Esophagus muscularis mucosa (tissue), 4 donors: ENCODE results near the gene NMU.
A peak's percentile ranks its signal among the peaks of the same experiment; 100 is the strongest.

Experiments
- CTCF ChIP-seq, 3 experiments: fragments of 200-600 bp in 2 of 3; fragments of 450-650 bp in 1 of 3; sonication (generic) in 2 of 3; IDR thresholded peaks; one replicate each; pipeline ENCODE4 v1.5.1; 2017 to 2019; ENCODE audit warnings: antibody characterized with exemption in 3 of 3, mild to moderate bottlenecking in 2 of 3, moderate library complexity in 1 of 3
- EP300 ChIP-seq: sonication (generic); formaldehyde crosslinking; IDR thresholded peaks from one replicate; pipeline ENCODE4 v1.6.1; 2017; ENCODE audit warnings: antibody characterized with exemption
- POLR2AphosphoS5 ChIP-seq, 2 donors: sonication (generic); formaldehyde crosslinking; IDR thresholded peaks; one replicate each; pipeline ENCODE4 v1.6.1; 2017; ENCODE audit warnings: antibody characterized with exemption in 2 of 2

DNA sequence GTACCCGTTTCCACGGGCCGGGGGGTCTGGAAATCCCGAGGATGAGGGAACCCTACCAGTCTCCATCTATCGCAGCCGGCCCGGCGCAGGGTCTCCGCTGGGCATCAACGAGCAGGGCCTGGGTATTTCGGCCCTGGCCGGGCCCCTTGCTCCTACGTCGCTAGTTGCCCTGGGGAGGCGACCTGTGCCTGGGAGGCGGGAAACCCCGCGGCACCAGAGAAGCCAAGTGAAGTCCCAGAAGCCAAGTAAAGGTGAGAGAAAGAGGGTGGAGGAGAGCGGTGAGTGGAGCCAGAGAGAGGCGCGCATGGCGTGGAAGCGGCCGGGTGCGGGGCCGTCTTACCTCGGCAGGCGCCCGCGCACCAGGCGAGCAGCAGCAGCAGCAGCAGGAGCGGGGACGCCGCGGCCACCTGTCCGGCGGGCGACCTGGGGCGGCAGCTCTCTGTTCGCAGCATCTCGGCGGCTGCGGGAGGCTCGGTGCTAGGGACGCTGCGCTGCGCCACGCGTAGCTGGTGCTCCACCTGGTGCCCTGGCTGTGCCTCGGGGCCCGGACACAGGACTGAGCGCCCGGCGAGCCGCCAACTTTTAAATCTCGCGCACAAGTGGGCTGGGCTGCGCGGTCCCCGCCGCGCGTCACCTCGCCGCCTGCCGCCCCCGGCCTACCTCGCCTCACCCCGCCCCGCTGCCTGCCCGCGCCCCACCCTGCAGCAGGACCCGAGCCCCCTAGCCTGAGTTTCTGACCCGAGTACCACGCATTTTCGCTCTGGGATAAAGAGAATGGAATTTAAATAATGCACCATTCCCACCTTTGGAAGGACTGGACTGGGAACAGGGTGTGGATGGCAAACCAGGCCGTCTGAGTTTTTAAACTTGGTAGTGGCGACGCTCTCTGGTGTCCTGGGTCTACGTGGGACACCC is at the start of gene NMU:
- TF ChIP-seq CTCF (IDR thresholded peaks at IDR 0.05): peak in 1 of 3 experiments; percentile 18
- no peak for TF ChIP-seq POLR2AphosphoS5 (IDR thresholded peaks at IDR 0.05)
- TF ChIP-seq EP300: no peak
